H9 (cell line): ENCODE results near the gene ABCC4. TPM values are rescaled to one million over a fixed set of nuclear protein-coding genes. Genes with fewer than 3 reads are reported as not detected.
A peak's percentile ranks its signal among the peaks of the same experiment; 100 is the strongest.

Experiments
- DNase-seq: peaks from one replicate; pipeline ENCODE4 v3.0.0-alpha.2; 2017
- H2AFZ ChIP-seq: one replicate; pipeline ENCODE4 v1.6.1; 2013; ENCODE audit warnings: mild to moderate bottlenecking, low read length, control low read depth, moderate library complexity
- H2AK5ac ChIP-seq: 2 replicates; pipeline ENCODE4 v1.6.1; 2013; ENCODE audit warnings: low read length, control low read depth, mixed read lengths; ENCODE audit not compliant: insufficient read length
- H2BK120ac ChIP-seq: one replicate; pipeline ENCODE4 v1.6.1; 2013; ENCODE audit warnings: low read depth, mild to moderate bottlenecking, low read length, control low read depth, inconsistent platforms; ENCODE audit not compliant: poor library complexity, severe bottlenecking
- H2BK12ac ChIP-seq: 2 replicates; pipeline ENCODE4 v1.6.1; 2013; ENCODE audit warnings: low read length, control low read depth, mixed read lengths, low read depth; ENCODE audit not compliant: insufficient read length
- H2BK15ac ChIP-seq: 2 replicates; pipeline ENCODE4 v1.6.1; 2013; ENCODE audit warnings: low read depth, low read length, control low read depth
- H2BK20ac ChIP-seq: one replicate; pipeline ENCODE4 v1.6.1; 2013; ENCODE audit warnings: low read depth, mild to moderate bottlenecking, low read length, control low read depth, inconsistent platforms; ENCODE audit not compliant: poor library complexity, severe bottlenecking
- H2BK5ac ChIP-seq: 2 replicates; pipeline ENCODE4 v1.6.1; 2013; ENCODE audit warnings: low read length, control low read depth, mixed read lengths; ENCODE audit not compliant: insufficient read length
- H3K14ac ChIP-seq: 2 replicates; pipeline ENCODE4 v1.6.1; 2013; ENCODE audit warnings: low read length, control low read depth; ENCODE audit not compliant: insufficient read depth
- H3K18ac ChIP-seq: 2 replicates; pipeline ENCODE4 v1.6.1; 2013; ENCODE audit warnings: low read depth, mild to moderate bottlenecking, mixed read lengths, low read length, control low read depth; ENCODE audit not compliant: insufficient read length
- H3K23ac ChIP-seq: 2 replicates; pipeline ENCODE4 v1.6.1; 2013; ENCODE audit warnings: low read length, control low read depth, mixed read lengths, low read depth; ENCODE audit not compliant: insufficient read length
- H3K23me2 ChIP-seq: 2 replicates; pipeline ENCODE4 v1.6.1; 2013; ENCODE audit warnings: low read depth, mild to moderate bottlenecking, mixed read lengths, low read length, control low read depth; ENCODE audit not compliant: insufficient read length, poor library complexity, severe bottlenecking
- H3K27ac ChIP-seq: 2 replicates; pipeline ENCODE4 v1.5.1; 2013; ENCODE audit warnings: low read length, control low read depth, mixed read lengths, low read depth; ENCODE audit not compliant: insufficient read length
- H3K27me3 ChIP-seq: 2 replicates; pipeline ENCODE4 v1.6.1; 2013; ENCODE audit warnings: low read length, control low read depth, inconsistent platforms; ENCODE audit not compliant: insufficient read depth
- H3K4ac ChIP-seq: 2 replicates; pipeline ENCODE4 v1.6.1; 2013; ENCODE audit warnings: low read depth, mild to moderate bottlenecking, control low read depth, inconsistent platforms, low read length, moderate library complexity
- H3K4me1 ChIP-seq: 2 replicates; pipeline ENCODE4 v1.6.1; 2013; ENCODE audit warnings: low read length, control low read depth, inconsistent platforms; ENCODE audit not compliant: insufficient read depth
- H3K4me2 ChIP-seq: 2 replicates; pipeline ENCODE4 v1.6.1; 2013; ENCODE audit warnings: low read length, control low read depth, mixed read lengths; ENCODE audit not compliant: insufficient read length, insufficient read depth
- H3K56ac ChIP-seq: 2 replicates; pipeline ENCODE4 v1.6.1; 2013; ENCODE audit warnings: low read depth, mild to moderate bottlenecking, mixed read lengths, low read length, control low read depth; ENCODE audit not compliant: insufficient read length
- H3K79me1 ChIP-seq: 2 replicates; pipeline ENCODE4 v1.6.1; 2013; ENCODE audit warnings: low read depth, mild to moderate bottlenecking, moderate library complexity, low read length, control low read depth, inconsistent platforms; ENCODE audit not compliant: insufficient read depth, poor library complexity, severe bottlenecking
- H3K79me2 ChIP-seq: 2 replicates; pipeline ENCODE4 v1.6.1; 2013; ENCODE audit warnings: low read length, control low read depth, inconsistent platforms; ENCODE audit not compliant: insufficient read depth
- H3K9ac ChIP-seq: 2 replicates; pipeline ENCODE4 v1.6.1; 2013; ENCODE audit warnings: low read length, control low read depth, mixed read lengths; ENCODE audit not compliant: insufficient read length; ENCODE audit errors: extremely low read depth
- H3K9me3 ChIP-seq: one replicate; pipeline ENCODE4 v1.6.1; 2013; ENCODE audit warnings: low read depth, low read length, inconsistent platforms; ENCODE audit not compliant: control insufficient read depth
- H3T11ph ChIP-seq: one replicate; pipeline ENCODE4 v1.6.1; 2013; ENCODE audit warnings: mild to moderate bottlenecking, low read length, control low read depth, inconsistent platforms
- H4K20me1 ChIP-seq: one replicate; pipeline ENCODE4 v1.6.1; 2013; ENCODE audit not compliant: control insufficient read depth, insufficient read length, insufficient read depth
- H4K5ac ChIP-seq: 2 replicates; pipeline ENCODE4 v1.6.1; 2013; ENCODE audit warnings: low read depth, mild to moderate bottlenecking, mixed read lengths, low read length, control low read depth; ENCODE audit not compliant: insufficient read length
- H4K8ac ChIP-seq: replicated peaks from 2 replicates; pipeline ENCODE4 v1.6.1; 2013; ENCODE audit warnings: low read length, control low read depth, mixed read lengths, low read depth; ENCODE audit not compliant: insufficient read length
- H4K91ac ChIP-seq: 2 replicates; pipeline ENCODE4 v1.6.1; 2013; ENCODE audit warnings: low read depth, mild to moderate bottlenecking, moderate library complexity, mixed read lengths, low read length, control low read depth; ENCODE audit not compliant: insufficient read length
- H3K27ac Mint-ChIP-seq, 3 experiments: 2 replicates in 2 of 3; 3 replicates in 1 of 3; pipeline ENCODE4 v1.8.0; 2020 to 2021; ENCODE audit warnings: mixed read lengths in 3 of 3, mild to moderate bottlenecking in 1 of 3, moderate library complexity in 1 of 3
- H3K27me3 Mint-ChIP-seq: 2 replicates; pipeline ENCODE4 v1.8.0; 2021; ENCODE audit warnings: low read depth, mild to moderate bottlenecking, moderate library complexity, mixed read lengths
- H3K36me3 Mint-ChIP-seq, 3 experiments: 2 replicates in 2 of 3; 3 replicates in 1 of 3; pipeline ENCODE4 v1.8.0; 2020 to 2021; ENCODE audit warnings: low read depth in 3 of 3, mixed read lengths in 3 of 3; ENCODE audit not compliant: insufficient read depth in 1 of 3
- H3K4me1 Mint-ChIP-seq, 2 experiments: 2 replicates each; pipeline ENCODE4 v1.8.0; 2020; ENCODE audit warnings: mixed read lengths in 2 of 2
- H3K4me3 Mint-ChIP-seq, 2 experiments: 2 replicates in 1 of 2; 3 replicates in 1 of 2; pipeline ENCODE4 v1.8.0; 2020 to 2021; ENCODE audit warnings: mild to moderate bottlenecking in 2 of 2, mixed read lengths in 2 of 2, moderate library complexity in 1 of 2
- H3K9me3 Mint-ChIP-seq, 2 experiments: 2 replicates in 1 of 2; 3 replicates in 1 of 2; pipeline ENCODE4 v1.8.0; 2020; ENCODE audit warnings: mild to moderate bottlenecking in 2 of 2, mixed read lengths in 2 of 2, moderate library complexity in 1 of 2
- WGBS: extraction: QIAGEN DNeasy Blood & Tissue Kit; methylation state at CpG from one replicate; pipeline ENCODE4 v1.1.7; 2013; ENCODE audit warnings: missing lambda C conversion rate, low lambda C conversion rate, mixed read lengths; ENCODE audit not compliant: insufficient read length; ENCODE audit errors: extremely low coverage; 5-methylcytosine and 5-hydroxymethylcytosine counted together
- total RNA-seq: library from RNA; stranded (reverse); gene quantifications from 2 replicates; pipeline ENCODE4 v1.2.1, GENCODE V29; 2021
- TF ChIP-seq, protein P1 (sequence below): fragments of 200-600 bp; sonication (generic); conservative IDR thresholded peaks from 3 replicates; pipeline ENCODE4 v1.8.0; 2021; ENCODE audit warnings: antibody characterized with exemption, mild to moderate bottlenecking

Gene ABCC4
- total RNA-seq, 1 experiment from 2014 or later, result 5.9 TPM

DNA sequence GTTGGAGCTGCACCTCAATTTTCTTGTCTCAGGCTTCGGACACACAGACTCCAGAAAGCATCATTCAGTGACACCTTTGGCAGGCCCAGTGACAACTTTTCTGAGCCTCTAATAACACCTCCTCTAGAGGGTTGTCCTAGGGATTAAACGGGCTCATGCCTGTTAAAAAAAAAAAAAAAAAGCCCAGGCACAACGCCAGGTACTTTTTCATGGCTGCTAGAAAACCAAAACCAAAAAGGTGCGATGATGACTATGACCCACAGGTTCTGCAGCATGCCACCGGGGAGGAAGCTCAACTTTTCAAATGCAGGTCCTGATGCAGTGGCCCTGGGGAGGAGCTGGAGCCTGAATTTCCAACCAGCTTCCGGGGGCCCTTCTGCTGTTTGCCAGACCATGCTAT is 184.2 kb downstream of the ABCC4 start:
- Histone ChIP-seq H3K9ac (no peak overlapping the region), H2AK5ac (no peak overlapping the region), H4K20me1 (no peaks in the 10 kb centered on the region), H2BK12ac (no peak overlapping the region), H4K8ac (no peak overlapping the region), H3K79me1 (no peaks in the 10 kb centered on the region), H2BK120ac (no peak overlapping the region), H3K9me3 (no peaks in the 10 kb centered on the region), H3K56ac (no peak overlapping the region), H2AFZ (no peak overlapping the region), H3K79me2 (no peaks in the 10 kb centered on the region), H3K27me3 (no peaks in the 10 kb centered on the region), H3K18ac (no peak overlapping the region), H3K4ac (no peak overlapping the region), H2BK20ac (no peak overlapping the region), H3K27ac (no peak overlapping the region), H3K23ac (no peak overlapping the region), H2BK15ac (no peak overlapping the region), H3T11ph (no peak overlapping the region), H3K14ac (no peak overlapping the region), H2BK5ac (no peak overlapping the region), H4K91ac (no peak overlapping the region), H3K4me1 (no peaks in the 10 kb centered on the region; the same call in 1 of the 2 replicates), H4K5ac (no peak overlapping the region), H3K23me2 (no peaks in the 10 kb centered on the region), H3K4me2 (no peak overlapping the region)
- H3K27me3 Mint-ChIP-seq, result peaks cover 3% of the 10 kb centered on the region; the same call in 1 of the 2 replicates
- no peak overlapping the region for H3K4me3 Mint-ChIP-seq
- TF ChIP-seq, protein P1, sequence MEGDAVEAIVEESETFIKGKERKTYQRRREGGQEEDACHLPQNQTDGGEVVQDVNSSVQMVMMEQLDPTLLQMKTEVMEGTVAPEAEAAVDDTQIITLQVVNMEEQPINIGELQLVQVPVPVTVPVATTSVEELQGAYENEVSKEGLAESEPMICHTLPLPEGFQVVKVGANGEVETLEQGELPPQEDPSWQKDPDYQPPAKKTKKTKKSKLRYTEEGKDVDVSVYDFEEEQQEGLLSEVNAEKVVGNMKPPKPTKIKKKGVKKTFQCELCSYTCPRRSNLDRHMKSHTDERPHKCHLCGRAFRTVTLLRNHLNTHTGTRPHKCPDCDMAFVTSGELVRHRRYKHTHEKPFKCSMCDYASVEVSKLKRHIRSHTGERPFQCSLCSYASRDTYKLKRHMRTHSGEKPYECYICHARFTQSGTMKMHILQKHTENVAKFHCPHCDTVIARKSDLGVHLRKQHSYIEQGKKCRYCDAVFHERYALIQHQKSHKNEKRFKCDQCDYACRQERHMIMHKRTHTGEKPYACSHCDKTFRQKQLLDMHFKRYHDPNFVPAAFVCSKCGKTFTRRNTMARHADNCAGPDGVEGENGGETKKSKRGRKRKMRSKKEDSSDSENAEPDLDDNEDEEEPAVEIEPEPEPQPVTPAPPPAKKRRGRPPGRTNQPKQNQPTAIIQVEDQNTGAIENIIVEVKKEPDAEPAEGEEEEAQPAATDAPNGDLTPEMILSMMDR, result no peak
- no peaks in the 10 kb centered on the region for H3K9me3 Mint-ChIP-seq
- 0 out of 7 replicates have a peak overlapping the region, but pooled peaks of 2 of the 3 experiments have one; percentile 13 to 50 for H3K27ac Mint-ChIP-seq
- H3K4me1 Mint-ChIP-seq, result peaks cover 30 to 32% of the 10 kb centered on the region in 2 experiments
- WGBS, result no CpG with 5 or more reads among the region's 6 CpGs
- DNase-seq, result no peak
- no peaks in the 10 kb centered on the region; a peak in 1 of 7 replicates for H3K36me3 Mint-ChIP-seq
